Rectal smooth muscle tissue (tissue), 1 donor: ENCODE results near the gene PXDN.
"Not testable (repeated sequence)": the region's sequence is repeated elsewhere in the genome, so short reads cannot be mapped to it uniquely, and the experiment has no call there.

Experiments used
- H3K27ac ChIP-seq: one replicate; pipeline ENCODE4 v1.7.0; 2013; ENCODE audit warnings: low read depth, low read length, inconsistent platforms
- H3K27me3 ChIP-seq: one replicate; pipeline ENCODE4 v1.7.0; 2013; ENCODE audit warnings: low read length; ENCODE audit not compliant: control insufficient read depth, insufficient read depth
- H3K36me3 ChIP-seq: one replicate; pipeline ENCODE4 v1.7.0; 2013; ENCODE audit warnings: low read length; ENCODE audit not compliant: control insufficient read depth, insufficient read depth
- H3K4me1 ChIP-seq: one replicate; pipeline ENCODE4 v1.7.0; 2013; ENCODE audit warnings: low read length; ENCODE audit not compliant: control insufficient read depth, insufficient read depth
- H3K4me3 ChIP-seq: one replicate; pipeline ENCODE4 v1.7.0; 2013; ENCODE audit warnings: low read length
- H3K9ac ChIP-seq: one replicate; pipeline ENCODE4 v1.7.0; 2013; ENCODE audit warnings: low read length

Gene PXDN

GRCh38 chr2:1704631-1705556 is 39.4 kb downstream of the PXDN start:
- no peak overlapping the region for H3K9ac ChIP-seq

GRCh38 chr2:1702186-1702565 is 42.1 kb downstream of the PXDN start:
- Histone ChIP-seq H3K4me3 (no peak overlapping the region), H3K9ac (no peak overlapping the region), H3K27ac (no peak overlapping the region), H3K36me3 (no peaks in the 10 kb centered on the region), H3K27me3 (no peaks in the 10 kb centered on the region), H3K4me1 (peaks cover 8% of the 10 kb centered on the region)

More at GRCh38 chr2:1704631-1705556, 39.4 kb downstream of the PXDN start:
- no peak overlapping the region for H3K4me3 ChIP-seq
- H3K27ac ChIP-seq: no peak overlapping the region
- H3K36me3 ChIP-seq: no peaks in the 10 kb centered on the region
- H3K27me3 ChIP-seq: no peaks in the 10 kb centered on the region
- H3K4me1 ChIP-seq: peaks cover 13% of the 10 kb centered on the region

GRCh38 chr2:1701556-1702185 is 42.6 kb downstream of the PXDN start:
- Histone ChIP-seq H3K27me3 (no peaks in the 10 kb centered on the region), H3K27ac (no peak overlapping the region), H3K36me3 (no peaks in the 10 kb centered on the region), H3K9ac (no peak overlapping the region), H3K4me1 (peaks cover 8% of the 10 kb centered on the region), H3K4me3 (no peak overlapping the region)

- Histone ChIP-seq H3K4me1 (peaks cover 8% of the 10 kb centered on the region), H3K27me3 (no peaks in the 10 kb centered on the region), H3K36me3 (no peaks in the 10 kb centered on the region), H3K9ac (no peak overlapping the region), H3K27ac (no peak overlapping the region), H3K4me3 (no peak overlapping the region)
Observed at GRCh38 chr2:1701020-1701419, 43.3 kb downstream of the PXDN start.

- not testable (repeated sequence) for H3K4me3 ChIP-seq, H3K9ac ChIP-seq, H3K4me1 ChIP-seq, H3K36me3 ChIP-seq, H3K27ac ChIP-seq, H3K27me3 ChIP-seq
Observed at GRCh38 chr2:1700427-1700826, 43.9 kb downstream of the PXDN start.

- Histone ChIP-seq H3K4me3 (no peak overlapping the region), H3K9ac (no peak overlapping the region), H3K36me3 (no peaks in the 10 kb centered on the region), H3K27me3 (no peaks in the 10 kb centered on the region), H3K4me1 (peaks cover 8% of the 10 kb centered on the region), H3K27ac (peak overlapping the region; percentile 1)
Observed at GRCh38 chr2:1698188-1698945, 45.9 kb downstream of the PXDN start.

GRCh38 chr2:1697601-1698000 is 46.7 kb downstream of the PXDN start:
- Histone ChIP-seq H3K4me3 (no peak overlapping the region), H3K4me1 (peaks cover 8% of the 10 kb centered on the region), H3K9ac (no peak overlapping the region), H3K36me3 (no peaks in the 10 kb centered on the region), H3K27me3 (no peaks in the 10 kb centered on the region), H3K27ac (no peak overlapping the region)

GRCh38 chr2:1696472-1696871 is 47.8 kb downstream of the PXDN start:
- H3K4me3 ChIP-seq: no peak overlapping the region
- peaks cover 8% of the 10 kb centered on the region for H3K4me1 ChIP-seq
- no peak overlapping the region for H3K9ac ChIP-seq
- H3K36me3 ChIP-seq: no peaks in the 10 kb centered on the region
- no peak overlapping the region for H3K27ac ChIP-seq
- H3K27me3 ChIP-seq: no peaks in the 10 kb centered on the region

GRCh38 chr2:1694371-1695271 is 49.7 kb downstream of the PXDN start:
- Histone ChIP-seq H3K4me1 (peaks cover 8% of the 10 kb centered on the region), H3K27me3 (no peaks in the 10 kb centered on the region), H3K36me3 (no peaks in the 10 kb centered on the region), H3K4me3 (no peak overlapping the region), H3K9ac (no peak overlapping the region), H3K27ac (no peak overlapping the region)

- H3K4me3 ChIP-seq: no peak overlapping the region
Observed at GRCh38 chr2:1693723-1694122, 50.6 kb downstream of the PXDN start.

GRCh38 chr2:1692342-1692741 is 52.0 kb downstream of the PXDN start:
- H3K4me1 ChIP-seq: no peaks in the 10 kb centered on the region
- no peak overlapping the region for H3K4me3 ChIP-seq
- no peaks in the 10 kb centered on the region for H3K27me3 ChIP-seq
- no peak overlapping the region for H3K27ac ChIP-seq
- no peaks in the 10 kb centered on the region for H3K36me3 ChIP-seq
- H3K9ac ChIP-seq: no peak overlapping the region

More at GRCh38 chr2:1693723-1694122, 50.6 kb downstream of the PXDN start:
- Histone ChIP-seq H3K4me1 (peaks cover 8% of the 10 kb centered on the region), H3K9ac (no peak overlapping the region), H3K27ac (no peak overlapping the region), H3K27me3 (no peaks in the 10 kb centered on the region), H3K36me3 (no peaks in the 10 kb centered on the region)
